Aorta (tissue), 5 donors: ENCODE data around the gene TGIF1. TPM values are rescaled to one million over a fixed set of nuclear protein-coding genes. Genes with fewer than 3 reads are reported as not detected.

Experiments
- ATAC-seq: fragments of 200-7000 bp; cut with Tn5 transposase; one replicate; pipeline ENCODE4 v1.9.1; 2022; ENCODE audit warnings: moderate library complexity; ENCODE audit not compliant: low FRiP score
- DNase-seq, 2 donors: peaks; one replicate each; pipeline ENCODE4 v3.0.0-alpha.2; 2020
- H3K27ac ChIP-seq, 2 donors: one replicate each; pipeline ENCODE4 v1.5.1; 2013; ENCODE audit warnings: low read length in 2 of 2, mild to moderate bottlenecking in 2 of 2, moderate library complexity in 2 of 2, control low read depth in 1 of 2, inconsistent platforms in 1 of 2, low read depth in 1 of 2
- H3K27me3 ChIP-seq, 2 donors: one replicate each; pipeline ENCODE4 v1.6.1; 2013; ENCODE audit warnings: control low read depth in 1 of 2, low read length in 1 of 2, mild to moderate bottlenecking in 1 of 2, moderate library complexity in 1 of 2; ENCODE audit not compliant: insufficient read depth in 2 of 2, control insufficient read depth in 1 of 2
- H3K36me3 ChIP-seq, 2 donors: one replicate each; pipeline ENCODE4 v1.6.1; 2013; ENCODE audit warnings: control low read depth in 1 of 2, low read length in 1 of 2, mild to moderate bottlenecking in 1 of 2; ENCODE audit not compliant: insufficient read depth in 2 of 2, control insufficient read depth in 1 of 2
- H3K4me1 ChIP-seq, 2 donors: one replicate each; pipeline ENCODE4 v1.6.1; 2013; ENCODE audit warnings: low read length in 2 of 2, control low read depth in 1 of 2, mild to moderate bottlenecking in 1 of 2, moderate library complexity in 1 of 2; ENCODE audit not compliant: insufficient read depth in 2 of 2, control insufficient read depth in 1 of 2
- H3K4me3 ChIP-seq, 2 donors: one replicate each; pipeline ENCODE4 v1.5.1; 2013; ENCODE audit warnings: low read length in 2 of 2, control low read depth in 1 of 2, mild to moderate bottlenecking in 1 of 2
- H3K9me3 ChIP-seq: one replicate; pipeline ENCODE4 v1.6.1; 2013; ENCODE audit warnings: mild to moderate bottlenecking, low read length; ENCODE audit not compliant: control insufficient read depth
- WGBS, 2 donors: extraction: QIAGEN DNeasy Blood & Tissue Kit; methylation state at CpG; one replicate each; pipeline ENCODE4 v1.1.7; 2013; 5-methylcytosine and 5-hydroxymethylcytosine counted together
- intact Hi-C, 2 donors: fragments of 100-400 bp; cut with DNase I; formaldehyde crosslinking; loops; one replicate each; pipeline versions ENCODE4 v1.14.2 to v1.15.0; 2022
- long read RNA-seq, 2 donors: library from polyadenylated mRNA; unstranded; transcript quantifications; one replicate each; pipeline ENCODE4 v2.0.0, GENCODE V29; 2020 to 2021
- polyA plus RNA-seq, 2 donors: library from polyadenylated mRNA; stranded (reverse); fragments of 200-250 nt; gene quantifications; one replicate each; pipeline ENCODE4 v1.2.3, GENCODE V29; 2013
- total RNA-seq, 2 donors: library from RNA; stranded (reverse); fragmentation: NEBNext Ultra II Directional; extraction: Animal tissue kit (Norgen Biotek cat#: 25700); gene quantifications; one replicate each; pipeline ENCODE4 v1.2.1, GENCODE V29; 2021
- donor health status: healthy with polysubstance abuse.
- donor health status: Bipolar disorder and iron deficiency.
- donor health status: DM: no; HTN: no; CAD: no.
- donor health status: DM: no; HTN: no; CAD: no.
- donor health status: DM: yes; HTN: yes; CAD: no.

TGIF1 gene
- 10 to 100 TPM; 48.0 to 48.2 TPM for total RNA-seq
- 10 to 100 TPM; 34.7 to 35.1 TPM for polyA plus RNA-seq
- long read RNA-seq, donor 1, transcript TGIF1-206 (3 exons, 1,689 nt) = minor isoform, 9 of 81 reads
- long read RNA-seq, donor 1, transcript TGIF1-202 (3 exons, 2,076 nt) = major isoform, 52 of 81 reads
- long read RNA-seq, donor 1, partial matches to known transcripts = 0 of 81 reads
- long read RNA-seq, donor 1, other reads (novel, unspliced or antisense) = 6 of 81 reads
- long read RNA-seq, donor 2, transcript TGIF1-202 (3 exons, 2,076 nt) = major isoform, 10 of 18 reads
- long read RNA-seq, donor 2, partial matches to known transcripts = 0 of 18 reads
- long read RNA-seq, donor 2, other reads (novel, unspliced or antisense) = 4 of 18 reads

DNA sequence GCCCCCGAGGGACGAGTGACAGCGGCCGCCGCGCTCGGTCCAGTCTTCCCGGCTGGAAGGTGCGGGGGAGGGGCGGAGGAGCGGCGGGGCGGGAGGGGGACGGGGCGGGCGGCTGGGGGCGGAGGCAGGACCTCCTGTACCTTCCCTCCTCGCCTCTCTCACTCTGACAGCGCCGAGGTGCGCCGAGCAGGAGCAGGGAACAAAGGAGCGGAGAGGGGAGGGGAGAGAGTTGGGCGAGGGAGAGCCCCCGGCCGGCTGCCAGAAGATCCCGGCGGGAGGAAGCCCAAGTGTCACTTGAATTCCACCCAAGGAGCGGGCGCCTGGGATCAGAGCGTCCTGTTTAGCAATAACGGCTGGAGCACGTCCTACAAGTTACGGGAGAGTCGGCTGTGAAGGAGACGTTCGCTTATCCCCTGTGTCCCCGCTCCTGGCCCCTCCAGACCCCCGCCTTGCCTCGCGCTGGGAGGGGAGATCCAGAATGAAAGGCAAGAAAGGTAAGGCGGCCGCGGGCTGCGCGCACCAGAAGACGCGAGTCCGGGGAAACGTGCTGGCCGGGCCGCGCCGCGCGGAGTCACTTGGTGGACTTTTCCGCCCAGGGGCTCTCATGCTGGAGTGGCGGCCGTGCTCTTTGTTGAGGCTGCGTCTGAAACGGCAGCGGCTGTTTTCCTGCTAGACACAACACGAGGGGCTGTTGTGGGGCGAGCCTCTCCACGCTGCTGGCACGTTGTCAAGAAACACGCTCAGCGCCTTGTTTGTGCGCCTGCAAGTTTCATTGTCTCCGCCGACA is at the start of gene TGIF1:
TSS of gene TGIF1 (plus strand) at position 161 of the 787 bp plus-strand sequence. CDS start at position 479, 318 bp downstream.
- ATAC-seq = peak; percentile 21
- no peaks in the 10 kb centered on the region for H3K27me3 ChIP-seq
- peak within 1 kb of the TSS; percentile 83 to 97 for H3K27ac ChIP-seq
- peaks cover 0 to 1% of the 10 kb centered on the region in 2 donors for H3K4me1 ChIP-seq
- H3K4me3 ChIP-seq = peak within 1 kb of the TSS; percentile 81 to 85
- no peaks in the 10 kb centered on the region for H3K36me3 ChIP-seq
- DNase-seq = peak; percentile 89 to 93
- 0% methylated on average over 61 to 71 of the region's 71 CpGs for WGBS, 2 donors
- intact Hi-C loops = loop anchor here (5.0 kb wide), 5 partner anchors 142 to 217 kb away; partner anchors contain the start of gene MYL12B (in 1 of the 2)
- no peaks in the 10 kb centered on the region for H3K9me3 ChIP-seq

- no peaks in the 10 kb centered on the region for H3K4me1 ChIP-seq
- H3K27me3 ChIP-seq = no peaks in the 10 kb centered on the region
- intact Hi-C loops = no loop called here
- no peak overlapping the region for H3K4me3 ChIP-seq
- ATAC-seq (no peak), DNase-seq (no peak)
- no peak overlapping the region for H3K27ac ChIP-seq
- H3K9me3 ChIP-seq = peaks cover 3% of the 10 kb centered on the region
- 66 to 70% methylated on average over 2 of the region's 2 CpGs for WGBS, 2 donors
- H3K36me3 ChIP-seq = no peaks in the 10 kb centered on the region
Observed at GRCh38 chr18:3400567-3401296, 49.2 kb upstream of the TGIF1 start.

GRCh38 chr18:3401669-3402620 is 48.0 kb upstream of the TGIF1 start:
- intact Hi-C loops = no loop called here
- WGBS, 2 donors = 68 to 72% methylated on average over 5 of the region's 5 CpGs
- Histone ChIP-seq H3K36me3 (no peaks in the 10 kb centered on the region), H3K4me1 (no peaks in the 10 kb centered on the region), H3K27ac (no peak overlapping the region), H3K27me3 (no peaks in the 10 kb centered on the region), H3K9me3 (peaks cover 3% of the 10 kb centered on the region), H3K4me3 (no peak overlapping the region)
- no peak for ATAC-seq
- no peak for DNase-seq

DNA sequence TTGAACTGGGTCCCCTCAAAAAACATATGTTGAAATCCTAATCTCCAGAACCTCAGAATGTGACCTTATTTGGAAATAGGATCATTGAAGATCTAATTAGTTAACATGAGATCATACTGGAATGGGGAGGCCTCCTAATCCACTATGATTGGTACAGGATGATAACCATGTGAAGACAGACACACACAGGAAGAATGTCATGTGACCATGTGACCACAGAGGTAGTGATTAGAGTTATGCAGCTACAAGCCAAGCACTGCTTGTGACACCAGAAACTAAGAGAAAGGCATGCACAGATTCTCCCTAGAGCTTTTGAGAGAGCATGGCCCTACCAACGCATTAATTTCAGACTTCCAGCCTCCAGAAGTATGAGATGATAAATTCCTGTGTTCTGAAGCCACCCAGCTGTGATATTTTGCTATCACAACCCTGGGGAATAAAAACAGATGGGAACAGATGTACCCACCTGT is 47.0 kb upstream of the TGIF1 start:
- Histone ChIP-seq H3K36me3 (no peaks in the 10 kb centered on the region), H3K27ac (no peak overlapping the region), H3K4me1 (no peaks in the 10 kb centered on the region), H3K27me3 (no peaks in the 10 kb centered on the region), H3K9me3 (peaks cover 3% of the 10 kb centered on the region), H3K4me3 (no peak overlapping the region)
- intact Hi-C loops = no loop called here
- DNase-seq (no peak), ATAC-seq (no peak)
- WGBS, 2 donors = 24 to 49% methylated on average over 1 of the region's 1 CpG

GRCh38 chr18:3405713-3406112 is 44.3 kb upstream of the TGIF1 start:
- DNase-seq (no peak), ATAC-seq (no peak)
- Histone ChIP-seq H3K27ac (no peak overlapping the region), H3K4me1 (no peaks in the 10 kb centered on the region), H3K4me3 (no peak overlapping the region), H3K9me3 (peaks cover 3% of the 10 kb centered on the region), H3K27me3 (no peaks in the 10 kb centered on the region), H3K36me3 (no peaks in the 10 kb centered on the region)
- intact Hi-C loops = no loop called here
- 46 to 53% methylated on average over 3 of the region's 3 CpGs for WGBS, 2 donors

DNA sequence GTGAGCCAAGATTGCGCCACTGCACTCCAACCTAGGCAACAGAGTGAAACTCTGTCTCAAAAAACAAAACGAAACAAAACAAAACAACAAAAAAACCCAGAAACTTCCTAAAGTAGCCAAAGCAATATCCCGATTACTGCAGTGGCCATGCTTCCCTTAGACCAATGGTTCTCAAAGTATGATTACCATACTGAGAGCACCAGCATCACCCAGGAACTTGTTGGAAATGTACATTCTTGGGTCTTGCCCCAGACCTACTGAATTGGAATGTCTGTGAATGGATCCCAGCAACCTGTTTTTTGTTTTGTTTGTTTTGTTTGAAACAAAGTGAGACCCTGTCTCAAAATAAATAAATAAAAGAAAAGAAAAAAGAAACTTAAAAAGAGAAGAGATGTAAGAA is 41.9 kb upstream of the TGIF1 start:
- Histone ChIP-seq H3K4me1 (no peaks in the 10 kb centered on the region), H3K27ac (no peak overlapping the region), H3K4me3 (no peak overlapping the region), H3K36me3 (no peaks in the 10 kb centered on the region), H3K27me3 (no peaks in the 10 kb centered on the region), H3K9me3 (no peaks in the 10 kb centered on the region)
- WGBS, 2 donors = 94 to 99% methylated on average over 3 of the region's 3 CpGs
- intact Hi-C loops = no loop called here
- no peak for DNase-seq
- no peak for ATAC-seq

DNA sequence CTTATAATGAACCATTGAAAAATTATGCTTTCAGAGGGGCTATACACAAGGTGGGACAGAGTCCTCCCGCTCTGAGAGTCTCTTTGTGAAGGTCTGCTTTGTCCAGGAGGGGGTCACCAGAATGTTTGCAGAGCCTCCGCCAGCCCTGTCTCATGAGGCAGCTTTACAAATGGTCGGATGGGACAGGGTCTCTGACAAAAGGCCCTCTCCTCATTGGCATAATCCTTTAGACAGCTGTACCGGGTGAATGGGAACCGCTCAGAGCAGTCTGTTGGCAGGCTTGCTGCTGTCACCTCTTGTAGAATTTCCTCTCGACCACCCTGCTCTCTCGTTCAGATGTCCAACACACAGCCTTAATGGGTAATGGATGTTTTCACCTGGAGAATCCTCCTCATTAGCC is 40.2 kb upstream of the TGIF1 start:
- H3K4me3 ChIP-seq = no peak overlapping the region
- no peaks in the 10 kb centered on the region for H3K27me3 ChIP-seq
- intact Hi-C loops = no loop called here
- WGBS, 2 donors = 84 to 88% methylated on average over 7 of the region's 7 CpGs
- DNase-seq (no peak), ATAC-seq (no peak)
- no peaks in the 10 kb centered on the region for H3K36me3 ChIP-seq
- no peaks in the 10 kb centered on the region for H3K4me1 ChIP-seq
- H3K27ac ChIP-seq = no peak overlapping the region
- no peaks in the 10 kb centered on the region for H3K9me3 ChIP-seq

- no peak overlapping the region for H3K27ac ChIP-seq
- no peaks in the 10 kb centered on the region for H3K27me3 ChIP-seq
- ATAC-seq = no peak
- H3K4me1 ChIP-seq = no peaks in the 10 kb centered on the region
- H3K36me3 ChIP-seq = no peaks in the 10 kb centered on the region
- WGBS, 2 donors = 95% methylated on average over 3 of the region's 3 CpGs
- no peaks in the 10 kb centered on the region for H3K9me3 ChIP-seq
- no peak overlapping the region for H3K4me3 ChIP-seq
- no peak for DNase-seq
- intact Hi-C loops = no loop called here
Observed at GRCh38 chr18:3410273-3410672, 39.7 kb upstream of the TGIF1 start.
